ENCODE data around the gene MDN1.

- TF ChIP-seq CTCF (IDR thresholded peaks at IDR 0.05) (no peak), POLR2A (IDR thresholded peaks at IDR 0.05; ENCODE audit: low read depth) (no peak)
These were observed 143.4 kb downstream of the MDN1 start for GRCh38 chr6:89675949-89676748.

Data from esophagus muscularis mucosa (tissue), 3 donors.